Endodermal cell (in vitro differentiated cells): Measurements from ENCODE around the gene ZNF75A. TPM values are rescaled to one million over a fixed set of nuclear protein-coding genes. Genes with fewer than 3 reads are reported as not detected.

ENCODE experiments used
- DNase-seq: peaks from one replicate; pipeline ENCODE4 v3.0.0-alpha.2; 2017
- H3K27ac ChIP-seq: 2 replicates; pipeline ENCODE4 v1.5.1; 2013; ENCODE audit warnings: mild to moderate bottlenecking, low read depth, low read length, moderate library complexity
- H3K27me3 ChIP-seq: 2 replicates; pipeline ENCODE4 v1.6.1; 2013; ENCODE audit warnings: mild to moderate bottlenecking, low read length, moderate library complexity; ENCODE audit not compliant: insufficient read depth, control insufficient read depth, poor library complexity, severe bottlenecking
- H3K36me3 ChIP-seq: 2 replicates; pipeline ENCODE4 v1.7.0; 2013; ENCODE audit warnings: mild to moderate bottlenecking, low read length, moderate library complexity; ENCODE audit not compliant: control insufficient read depth, insufficient read depth
- H3K4me1 ChIP-seq: one replicate; pipeline ENCODE4 v1.7.0; 2013; ENCODE audit warnings: low read length; ENCODE audit not compliant: control insufficient read depth, insufficient read depth
- H3K4me3 ChIP-seq: 2 replicates; pipeline ENCODE4 v1.5.1; 2013; ENCODE audit warnings: mild to moderate bottlenecking, low read length, moderate library complexity
- H3K9ac ChIP-seq: 2 replicates; pipeline ENCODE4 v1.6.1; 2013; ENCODE audit warnings: mild to moderate bottlenecking, low read length, moderate library complexity; ENCODE audit not compliant: poor library complexity, severe bottlenecking; ENCODE audit errors: extremely low read depth
- H3K9me3 ChIP-seq: 2 replicates; pipeline ENCODE4 v1.6.1; 2013; ENCODE audit warnings: mild to moderate bottlenecking, low read length, moderate library complexity; ENCODE audit not compliant: control insufficient read depth
- H3K27ac Mint-ChIP-seq: 2 replicates; pipeline ENCODE4 v1.8.0; 2020; ENCODE audit warnings: mixed read lengths
- H3K27me3 Mint-ChIP-seq: 2 replicates; pipeline ENCODE4 v1.8.0; 2021; ENCODE audit warnings: mild to moderate bottlenecking, mixed read lengths; ENCODE audit not compliant: insufficient read depth
- H3K36me3 Mint-ChIP-seq: 2 replicates; pipeline ENCODE4 v1.8.0; 2020; ENCODE audit warnings: low read depth, mixed read lengths
- H3K4me1 Mint-ChIP-seq: 2 replicates; pipeline ENCODE4 v1.8.0; 2020; ENCODE audit warnings: mixed read lengths
- H3K4me3 Mint-ChIP-seq: 2 replicates; pipeline ENCODE4 v1.8.0; 2020; ENCODE audit warnings: mild to moderate bottlenecking, moderate library complexity, mixed read lengths
- H3K9me3 Mint-ChIP-seq: 2 replicates; pipeline ENCODE4 v1.8.0; 2020; ENCODE audit warnings: mild to moderate bottlenecking, mixed read lengths
- CTCF ChIP-seq: fragments of 200-600 bp; sonication (generic); conservative IDR thresholded peaks from 2 replicates; pipeline ENCODE4 v1.5.0; 2021; ENCODE audit warnings: antibody characterized with exemption, mild to moderate bottlenecking
- WGBS, 2 experiments: methylation state at CpG; one replicate each; pipeline versions ENCODE4 v1.1.5 to v1.1.7; 2013; ENCODE audit warnings: missing lambda C conversion rate in 2 of 2, mixed read lengths in 1 of 2; ENCODE audit not compliant: insufficient coverage in 1 of 2, insufficient read length in 1 of 2; 5-methylcytosine and 5-hydroxymethylcytosine counted together
- total RNA-seq, 2 donors: library from RNA; stranded (reverse); fragmentation: NEBNext Ultra II Directional in 1 of 2; extraction: Animal tissue kit (Norgen Biotek cat#: 25700) in 1 of 2; gene quantifications; 2 replicates in 1 of 2; 3 replicates in 1 of 2; pipeline ENCODE4 v1.2.1, GENCODE V29; 2021

The ZNF75A gene
- total RNA-seq, 2 donors from 2014 or later, result 23.0 to 44.0 TPM

DNA sequence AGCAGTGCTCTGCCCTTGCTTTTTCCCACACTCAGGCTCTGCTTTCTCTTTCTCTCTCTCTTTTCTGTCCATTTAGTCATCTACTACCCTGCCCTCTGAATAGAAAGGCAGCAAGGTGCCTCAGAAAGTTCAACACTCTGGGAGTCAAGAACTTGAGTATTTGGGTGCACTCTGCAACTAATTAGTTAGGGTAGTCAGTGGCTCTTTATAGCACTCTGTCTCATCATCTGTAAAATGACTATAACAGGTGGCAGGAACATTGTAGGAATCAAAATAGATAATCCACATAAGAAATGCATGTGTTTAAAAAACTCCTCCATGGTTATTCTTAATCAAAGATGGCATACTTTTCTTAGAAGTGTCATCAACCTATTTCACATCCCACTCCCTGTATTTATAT, 57.6 kb downstream of the ZNF75A start:
- no peak overlapping the region for H3K4me3 ChIP-seq
- H3K9me3 ChIP-seq, result no peaks in the 10 kb centered on the region
- H3K27ac ChIP-seq, result no peak overlapping the region
- no peak for TF ChIP-seq CTCF
- Mint-ChIP-seq H3K4me3 (no peak overlapping the region), H3K27ac (no peak overlapping the region), H3K27me3 (peaks cover 40% of the 10 kb centered on the region), H3K9me3 (peaks cover 19% of the 10 kb centered on the region), H3K36me3 (no peaks in the 10 kb centered on the region), H3K4me1 (no peaks in the 10 kb centered on the region)
- no peak overlapping the region for H3K9ac ChIP-seq
- H3K27me3 ChIP-seq, result peaks cover 22% of the 10 kb centered on the region
- DNase-seq, result no peak
- H3K4me1 ChIP-seq, result no peaks in the 10 kb centered on the region
- H3K36me3 ChIP-seq, result no peaks in the 10 kb centered on the region

- Histone ChIP-seq H3K4me1 (no peaks in the 10 kb centered on the region), H3K27me3 (peaks cover 22% of the 10 kb centered on the region), H3K9me3 (no peaks in the 10 kb centered on the region), H3K36me3 (no peaks in the 10 kb centered on the region), H3K9ac (no peak overlapping the region), H3K27ac (no peak overlapping the region), H3K4me3 (no peak overlapping the region)
- Mint-ChIP-seq H3K27me3 (peaks cover 38% of the 10 kb centered on the region), H3K27ac (no peak overlapping the region), H3K4me3 (no peak overlapping the region), H3K36me3 (no peaks in the 10 kb centered on the region), H3K9me3 (peaks cover 19% of the 10 kb centered on the region), H3K4me1 (no peaks in the 10 kb centered on the region)
- no peak for DNase-seq
- 92 to 100% methylated on average over 1 to 7 of the region's 7 CpGs for WGBS, 2 experiments
- no peak for TF ChIP-seq CTCF
These were observed 58.5 kb downstream of the ZNF75A start for GRCh38 chr16:3363793-3364192.

GRCh38 chr16:3364774-3365427, 59.6 kb downstream of the ZNF75A start:
- 93% methylated on average over 40 to 42 of the region's 42 CpGs for WGBS, 2 experiments
- H3K4me1 Mint-ChIP-seq, result no peaks in the 10 kb centered on the region

More at GRCh38 chr16:3364774-3365427, 59.6 kb downstream of the ZNF75A start:
- Mint-ChIP-seq H3K27me3 (peaks cover 32% of the 10 kb centered on the region), H3K36me3 (no peaks in the 10 kb centered on the region), H3K4me3 (no peak overlapping the region), H3K9me3 (peaks cover 19% of the 10 kb centered on the region), H3K27ac (no peak overlapping the region)
- H3K9me3 ChIP-seq, result no peaks in the 10 kb centered on the region
- no peak for TF ChIP-seq CTCF
- no peaks in the 10 kb centered on the region for H3K4me1 ChIP-seq
- H3K27me3 ChIP-seq, result peaks cover 17% of the 10 kb centered on the region
- H3K4me3 ChIP-seq, result no peak overlapping the region
- H3K36me3 ChIP-seq, result no peaks in the 10 kb centered on the region
- H3K27ac ChIP-seq, result no peak overlapping the region
- DNase-seq, result peak; percentile 45
- no peak overlapping the region for H3K9ac ChIP-seq

Other genes with a start within 250 kb of the ZNF75A start
- gene IL32, start 239.9 kb upstream of the ZNF75A start, total RNA-seq, result 1 to 10 TPM; 2.0 to 4.0 TPM
- gene ZSCAN10, start 206.2 kb upstream of the ZNF75A start, total RNA-seq, result 10 to 100 TPM; 36.6 to 70.0 TPM
- 10 to 100 TPM; 15.4 to 18.3 TPM for gene ZNF205, start 192.9 kb upstream of the ZNF75A start, total RNA-seq
- 1 to 10 TPM; 5.1 to 6.3 TPM for gene ZNF213, start 170.5 kb upstream of the ZNF75A start, total RNA-seq
- gene OR1F1, start 117.3 kb upstream of the ZNF75A start, total RNA-seq, result under 1 TPM in 1 of 2 donors, not detected in 1; 0.29 TPM
- 10 to 100 TPM; 11.2 TPM for gene ZNF200, start 70.3 kb upstream of the ZNF75A start, total RNA-seq
- gene MEFV, start 48.9 kb upstream of the ZNF75A start, total RNA-seq, result not detected
- gene ZNF263, start 22.0 kb upstream of the ZNF75A start, total RNA-seq, result 10 to 100 TPM; 25.3 to 31.6 TPM
- 1 to 10 TPM; 2.8 to 5.9 TPM for gene TIGD7, start 67 bp upstream of the ZNF75A start, total RNA-seq
- gene OR2C1, start 50.4 kb downstream of the ZNF75A start, total RNA-seq, result not detected
- gene ZSCAN32, start 95.5 kb downstream of the ZNF75A start, total RNA-seq, result 10 to 100 TPM; 19.8 to 24.1 TPM
- gene ZNF174, start 95.7 kb downstream of the ZNF75A start, total RNA-seq, result 10 to 100 TPM; 11.0 to 13.5 TPM
- 1 to 10 TPM; 2.0 to 3.1 TPM for gene ZNF597, start 138.0 kb downstream of the ZNF75A start, total RNA-seq
- 10 to 100 TPM; 54.5 to 61.8 TPM for gene NAA60, start 138.2 kb downstream of the ZNF75A start, total RNA-seq
- not detected for gene C16orf90, start 190.0 kb downstream of the ZNF75A start, total RNA-seq
- 10 to 100 TPM; 27.4 to 36.8 TPM for gene CLUAP1, start 195.5 kb downstream of the ZNF75A start, total RNA-seq